ENCODE results near the gene LYST.

The LYST gene

DNA sequence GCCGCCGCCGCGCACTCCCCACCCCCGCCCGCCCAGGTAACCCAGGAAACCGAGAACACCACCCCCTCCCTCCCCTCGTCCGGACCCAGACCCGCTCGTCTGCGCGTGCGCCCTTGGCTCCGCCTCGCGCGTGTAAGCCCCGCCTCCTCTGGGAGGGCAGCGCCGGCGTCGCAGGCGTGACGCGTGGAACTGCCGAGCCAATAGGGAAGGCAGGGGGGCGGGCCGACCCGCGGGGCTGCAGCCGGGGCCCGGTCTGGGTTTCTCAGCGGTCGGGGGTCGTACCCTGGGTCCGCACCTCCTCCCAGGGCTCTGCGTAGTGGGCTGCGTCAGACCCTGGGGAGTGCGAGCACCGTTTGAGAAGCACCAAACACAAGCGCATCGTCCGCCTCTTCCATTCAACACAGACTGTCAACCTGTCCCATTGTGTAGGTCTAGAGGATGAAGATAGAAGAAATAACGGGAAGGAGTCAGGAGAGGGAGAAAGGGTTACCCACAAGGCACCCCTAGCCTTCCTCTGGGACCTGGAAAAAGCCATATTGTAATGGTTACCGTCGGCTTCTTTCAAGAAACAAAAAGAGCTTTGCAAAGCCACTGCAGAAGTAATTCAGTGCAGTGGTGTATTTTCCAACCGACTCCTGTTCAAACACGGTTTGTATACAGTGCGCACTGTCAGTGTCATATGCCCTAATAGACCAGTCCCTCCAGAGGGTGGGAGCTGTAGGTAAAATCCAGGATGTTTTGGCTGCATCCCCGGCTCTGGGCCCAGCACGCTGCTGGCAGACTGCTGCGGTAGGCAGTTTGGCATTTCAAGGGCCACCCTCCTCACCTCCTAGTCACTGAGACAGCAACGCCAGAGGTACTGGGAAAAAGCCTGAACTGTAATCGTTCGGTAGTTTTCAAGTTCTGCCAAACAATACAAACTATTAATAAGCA is 473 bp upstream of the LYST start:
- TF ChIP-seq, protein P1, sequence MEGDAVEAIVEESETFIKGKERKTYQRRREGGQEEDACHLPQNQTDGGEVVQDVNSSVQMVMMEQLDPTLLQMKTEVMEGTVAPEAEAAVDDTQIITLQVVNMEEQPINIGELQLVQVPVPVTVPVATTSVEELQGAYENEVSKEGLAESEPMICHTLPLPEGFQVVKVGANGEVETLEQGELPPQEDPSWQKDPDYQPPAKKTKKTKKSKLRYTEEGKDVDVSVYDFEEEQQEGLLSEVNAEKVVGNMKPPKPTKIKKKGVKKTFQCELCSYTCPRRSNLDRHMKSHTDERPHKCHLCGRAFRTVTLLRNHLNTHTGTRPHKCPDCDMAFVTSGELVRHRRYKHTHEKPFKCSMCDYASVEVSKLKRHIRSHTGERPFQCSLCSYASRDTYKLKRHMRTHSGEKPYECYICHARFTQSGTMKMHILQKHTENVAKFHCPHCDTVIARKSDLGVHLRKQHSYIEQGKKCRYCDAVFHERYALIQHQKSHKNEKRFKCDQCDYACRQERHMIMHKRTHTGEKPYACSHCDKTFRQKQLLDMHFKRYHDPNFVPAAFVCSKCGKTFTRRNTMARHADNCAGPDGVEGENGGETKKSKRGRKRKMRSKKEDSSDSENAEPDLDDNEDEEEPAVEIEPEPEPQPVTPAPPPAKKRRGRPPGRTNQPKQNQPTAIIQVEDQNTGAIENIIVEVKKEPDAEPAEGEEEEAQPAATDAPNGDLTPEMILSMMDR (IDR thresholded peaks at IDR 0.05; ENCODE audit: low read depth, low read length, missing control alignments): no peak
- H3K4me3 ChIP-seq (ENCODE audit: low read depth, low read length): peak overlapping the region; percentile 90
- peak; percentile 77 for DNase-seq (ENCODE audit: low read depth)

DNA sequence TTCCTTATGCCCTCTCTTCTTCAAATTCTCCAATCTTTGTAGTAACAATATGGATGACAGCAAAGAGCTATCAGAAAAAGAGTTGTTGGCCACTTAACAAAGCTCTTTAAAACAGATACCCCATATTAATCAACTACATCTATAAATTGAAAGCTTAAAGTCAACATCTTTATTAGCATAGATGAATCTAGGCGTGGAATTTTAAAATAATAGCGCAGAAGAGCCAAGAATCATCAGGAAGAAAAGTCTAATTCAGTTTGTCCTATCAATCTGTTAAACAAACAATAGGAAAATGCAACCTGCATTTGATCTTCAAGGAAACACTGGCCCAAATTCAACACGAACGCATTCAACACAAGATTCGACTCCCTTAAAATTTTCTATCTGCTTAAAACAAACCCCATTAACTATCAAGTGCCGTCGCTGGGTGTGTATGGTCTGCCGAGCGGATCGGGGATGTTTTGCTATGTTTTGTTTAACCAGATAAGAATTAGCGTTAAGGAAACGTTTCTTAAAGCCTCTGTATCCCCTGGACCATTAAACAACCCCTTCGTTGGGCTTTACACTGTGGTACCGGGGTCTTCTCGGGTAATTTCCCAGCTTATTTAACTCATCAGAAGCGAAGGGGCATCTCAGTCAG is 1.0 kb downstream of the LYST start:
- peak overlapping the region; percentile 90 for H3K4me3 ChIP-seq (ENCODE audit: low read depth, low read length)
- TF ChIP-seq, protein P1 (IDR thresholded peaks at IDR 0.05; ENCODE audit: low read depth, low read length, missing control alignments): no peak
- no peak for DNase-seq (ENCODE audit: low read depth)

DNA sequence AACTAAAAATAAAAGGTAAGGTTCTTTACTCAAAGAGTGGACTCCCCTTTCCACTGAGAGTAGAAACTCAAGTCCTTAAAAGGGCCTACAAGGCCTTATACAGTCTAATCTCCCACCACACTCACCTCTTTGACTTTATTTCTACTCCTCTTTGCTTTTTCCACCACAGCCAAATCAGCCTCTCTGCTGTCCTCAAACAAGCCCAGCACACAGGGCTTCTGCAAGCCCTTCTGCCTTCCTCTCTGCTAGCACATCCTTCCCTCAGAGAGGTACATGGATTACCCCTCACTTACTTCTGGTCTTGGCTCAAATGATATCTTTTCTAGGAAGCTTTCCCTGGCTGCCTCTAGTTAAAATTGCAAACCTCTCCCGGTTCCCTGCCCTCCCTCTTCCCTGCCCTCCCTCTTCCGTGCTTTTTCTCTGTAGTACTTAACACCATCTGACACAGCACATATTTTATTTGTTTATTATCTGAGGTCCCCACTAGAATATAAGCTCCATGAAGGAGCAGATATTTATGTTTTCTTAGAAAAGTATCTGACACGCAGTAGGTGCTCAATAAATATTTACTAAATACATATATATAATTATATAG is 1.7 kb downstream of the LYST start:
- no peak for DNase-seq (ENCODE audit: low read depth)
- TF ChIP-seq, protein P1 (IDR thresholded peaks at IDR 0.05; ENCODE audit: low read depth, low read length, missing control alignments): no peak
- H3K4me3 ChIP-seq (ENCODE audit: low read depth, low read length): no peak overlapping the region; the same call in 1 of the 2 replicates

DNA sequence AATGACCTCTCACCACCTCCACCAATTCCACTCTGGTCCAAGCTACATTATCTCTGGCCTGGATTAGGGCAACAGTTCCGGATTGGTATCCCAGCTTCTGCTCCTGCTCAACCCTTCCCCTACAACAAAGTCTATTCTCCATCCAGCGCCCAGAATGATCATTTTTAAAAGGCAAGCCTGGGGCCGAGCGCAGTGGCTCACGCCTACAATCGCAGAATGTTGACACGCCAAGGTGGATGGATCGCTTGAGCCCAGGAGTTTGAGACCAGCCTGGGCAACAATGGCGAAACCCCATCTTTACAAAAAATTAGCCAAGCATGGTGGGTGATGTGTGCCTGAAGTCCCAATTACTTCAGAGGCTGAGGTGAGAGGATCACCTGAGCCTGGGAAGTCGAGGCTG is 2.2 kb downstream of the LYST start:
- no peak overlapping the region for H3K4me3 ChIP-seq (ENCODE audit: low read depth, low read length)
- TF ChIP-seq, protein P1 (IDR thresholded peaks at IDR 0.05; ENCODE audit: low read depth, low read length, missing control alignments): no peak
- DNase-seq (ENCODE audit: low read depth): no peak

DNA sequence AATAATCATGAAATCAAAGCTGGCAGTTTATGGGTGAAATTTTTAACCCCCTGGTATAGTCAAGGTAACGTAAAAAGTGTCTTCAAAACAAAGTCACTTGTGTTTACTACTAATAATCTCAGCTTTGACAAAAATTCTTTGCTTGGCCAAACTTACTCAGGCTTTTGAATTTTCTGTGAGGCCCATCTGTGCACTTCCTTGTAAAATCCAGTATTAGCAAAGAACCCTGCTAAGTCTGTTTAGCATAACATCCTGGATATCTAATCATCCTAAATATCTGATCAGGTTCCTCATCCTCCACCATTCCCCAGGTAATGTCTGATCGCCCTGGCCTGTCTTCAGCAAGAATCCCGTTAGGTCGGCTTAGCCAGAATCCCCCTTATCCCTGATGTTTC is 3.0 kb downstream of the LYST start:
- no peak for DNase-seq (ENCODE audit: low read depth)
- TF ChIP-seq, protein P1 (IDR thresholded peaks at IDR 0.05; ENCODE audit: low read depth, low read length, missing control alignments): no peak
- H3K4me3 ChIP-seq (ENCODE audit: low read depth, low read length): no peak overlapping the region

DNA sequence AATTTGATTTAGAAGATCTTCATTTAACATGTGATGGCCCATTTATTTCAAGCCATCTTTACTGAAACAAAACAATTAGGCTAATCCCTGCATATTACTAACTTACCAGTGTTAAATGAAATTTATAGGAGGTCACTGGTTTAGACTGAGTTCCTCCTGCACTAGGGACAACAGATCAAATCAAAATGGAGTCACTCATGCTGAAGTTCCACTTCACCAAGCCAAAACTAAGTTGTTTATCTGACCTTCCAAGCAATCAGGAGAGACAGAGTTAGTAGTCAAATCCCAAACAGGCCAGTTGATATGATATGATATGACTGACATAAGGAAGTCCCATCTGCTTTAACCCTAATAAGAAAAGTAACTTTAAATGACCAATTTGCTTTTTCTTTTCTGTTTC is 4.8 kb downstream of the LYST start:
- H3K4me3 ChIP-seq (ENCODE audit: low read depth, low read length): no peak overlapping the region
- TF ChIP-seq, protein P1 (IDR thresholded peaks at IDR 0.05; ENCODE audit: low read depth, low read length, missing control alignments): no peak
- DNase-seq (ENCODE audit: low read depth): no peak
